Smooth muscle cell of the brain vasculature (primary cell): ENCODE results near the gene CGB8.
"Not testable (repeated sequence)": the region's sequence is repeated elsewhere in the genome, so short reads cannot be mapped to it uniquely, and the experiment has no call there.

Source experiments
- DNase-seq: peaks from one replicate; pipeline ENCODE4 v3.0.0-alpha.2; 2012; ENCODE audit warnings: low read depth, low spot score

CGB8 gene

DNA sequence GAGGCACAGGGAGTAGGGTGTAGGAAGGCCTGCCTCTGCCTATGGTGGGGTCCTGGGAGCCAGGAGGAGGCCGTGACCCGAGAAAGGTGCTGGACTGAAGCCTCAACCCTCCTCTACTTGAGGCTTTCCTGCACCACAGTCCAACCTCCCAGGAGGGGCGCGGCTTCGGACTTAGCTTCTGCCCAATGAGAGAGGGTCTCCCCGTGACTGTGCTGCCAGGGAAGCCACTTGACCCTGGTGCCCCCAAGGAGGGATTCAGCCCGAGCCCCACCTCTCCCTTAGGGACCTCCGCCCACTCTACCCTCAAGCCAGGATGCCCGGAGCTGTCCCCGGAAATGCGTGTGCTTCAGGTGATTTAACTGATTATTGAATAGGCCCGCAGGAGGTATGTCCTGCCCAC, at the start of gene CGB8:
Gene CGB8 (minus strand): TSS at position 101 of the 400 bp plus-strand sequence. CDS start 372 bp downstream, outside the sequence.
- DNase-seq, result not testable (repeated sequence)

DNA sequence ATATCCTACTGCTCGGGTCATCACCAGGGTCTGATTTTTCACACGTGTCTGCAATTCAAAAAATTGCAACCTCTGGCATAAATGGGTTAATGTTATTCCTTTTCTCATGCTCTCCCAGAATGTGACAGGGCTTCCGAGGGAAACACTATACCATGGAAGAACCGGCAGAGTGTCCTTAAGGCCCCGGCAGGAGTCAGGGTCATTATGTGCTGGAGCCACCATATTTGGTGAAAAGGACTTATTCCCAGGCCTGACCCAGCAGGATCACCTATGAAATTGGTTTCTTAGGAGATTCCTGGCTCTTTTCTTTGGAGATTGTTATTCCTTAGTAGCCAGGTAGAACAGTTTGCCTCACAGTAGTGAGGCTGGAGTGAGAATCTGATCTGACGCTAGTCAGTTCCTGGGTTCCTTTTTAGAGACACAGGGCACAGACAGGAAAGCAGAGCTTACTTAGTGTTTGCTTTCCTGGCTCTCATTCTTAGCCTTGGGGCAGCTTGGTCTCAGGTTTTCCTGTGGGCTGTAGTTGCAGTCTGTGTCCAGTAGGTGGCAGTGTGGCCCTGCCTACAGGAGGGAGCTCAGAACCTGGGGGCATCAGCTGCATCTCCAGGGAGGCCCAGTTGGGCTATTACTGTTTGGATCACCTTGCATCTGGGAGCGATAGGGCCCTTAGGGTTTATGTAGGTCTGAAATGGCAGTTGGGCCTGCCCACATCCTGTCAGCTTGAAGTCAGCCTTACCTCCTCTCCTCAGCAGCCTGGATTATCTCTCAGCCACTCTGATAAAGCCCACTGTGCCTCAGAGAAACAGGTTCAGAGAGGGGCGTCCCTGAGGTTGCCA, 48.8 kb upstream of the CGB8 start:
- peak; percentile 33 for DNase-seq

DNA sequence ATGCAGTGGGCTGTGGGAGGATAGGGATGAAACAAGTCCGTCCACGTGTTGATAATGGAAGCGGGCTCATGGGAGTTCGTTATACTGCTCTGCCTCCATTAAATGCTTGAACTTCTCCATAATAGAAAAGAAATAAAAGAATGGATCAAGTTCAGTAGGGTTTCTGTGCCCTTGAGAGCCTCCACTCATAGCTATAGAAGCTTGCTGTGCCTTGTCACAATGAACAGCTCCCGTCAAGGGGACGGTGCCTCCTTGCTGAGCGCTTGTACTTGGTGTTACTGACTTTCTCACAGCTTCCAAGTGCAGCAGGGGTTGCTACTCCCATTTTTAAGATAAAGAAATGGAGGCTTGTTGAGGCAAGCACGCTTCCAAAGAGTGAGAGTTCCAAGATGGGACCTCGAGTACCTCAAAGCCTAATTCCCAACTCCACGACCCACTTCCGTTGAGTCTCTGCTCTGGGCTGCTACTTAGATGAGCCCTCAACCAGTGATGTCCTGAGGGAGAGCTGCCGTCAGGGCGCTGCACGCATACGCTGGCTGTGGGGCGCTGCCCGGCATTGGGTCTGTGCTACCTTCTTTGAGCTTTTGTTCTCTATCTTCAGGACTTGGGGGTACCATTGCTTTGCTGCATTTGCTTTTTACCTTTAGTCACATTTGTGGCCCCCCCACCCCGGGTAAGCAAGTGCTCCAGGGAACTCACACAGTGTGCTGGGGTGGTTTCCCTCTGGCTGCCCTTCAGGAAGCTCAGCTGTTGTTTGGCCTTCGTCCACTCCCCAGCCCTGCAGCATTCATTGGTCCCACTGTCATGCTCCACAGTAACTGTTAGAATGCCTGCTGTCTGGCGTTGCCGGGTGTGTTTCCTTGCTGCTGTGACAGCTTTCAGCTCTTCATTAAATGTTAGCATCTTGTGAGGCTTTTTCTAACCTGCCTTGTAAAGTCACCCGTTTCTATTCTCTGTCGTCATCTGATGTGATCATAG, 45.9 kb upstream of the CGB8 start:
- no peak for DNase-seq

DNA sequence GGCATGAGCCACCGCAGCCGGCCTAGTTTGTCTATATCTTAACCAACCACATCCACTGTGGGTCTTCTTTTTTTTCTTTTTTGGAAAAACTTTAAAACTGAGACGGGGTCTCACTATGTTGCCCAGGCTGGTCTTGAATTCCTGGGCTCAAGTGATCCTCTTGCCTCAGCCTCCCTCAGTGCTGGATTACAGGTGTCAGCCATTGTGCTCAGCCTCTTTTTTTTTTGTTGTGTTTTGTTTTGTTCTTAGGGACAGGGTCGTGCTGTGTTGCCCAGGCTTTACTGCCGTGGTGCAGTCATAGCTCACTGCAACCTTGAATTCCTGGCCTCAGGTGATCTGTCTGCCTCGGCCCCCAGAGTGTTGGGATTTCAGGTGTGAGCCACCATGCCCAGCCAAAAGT, 43.8 kb upstream of the CGB8 start:
- DNase-seq, result no peak

DNA sequence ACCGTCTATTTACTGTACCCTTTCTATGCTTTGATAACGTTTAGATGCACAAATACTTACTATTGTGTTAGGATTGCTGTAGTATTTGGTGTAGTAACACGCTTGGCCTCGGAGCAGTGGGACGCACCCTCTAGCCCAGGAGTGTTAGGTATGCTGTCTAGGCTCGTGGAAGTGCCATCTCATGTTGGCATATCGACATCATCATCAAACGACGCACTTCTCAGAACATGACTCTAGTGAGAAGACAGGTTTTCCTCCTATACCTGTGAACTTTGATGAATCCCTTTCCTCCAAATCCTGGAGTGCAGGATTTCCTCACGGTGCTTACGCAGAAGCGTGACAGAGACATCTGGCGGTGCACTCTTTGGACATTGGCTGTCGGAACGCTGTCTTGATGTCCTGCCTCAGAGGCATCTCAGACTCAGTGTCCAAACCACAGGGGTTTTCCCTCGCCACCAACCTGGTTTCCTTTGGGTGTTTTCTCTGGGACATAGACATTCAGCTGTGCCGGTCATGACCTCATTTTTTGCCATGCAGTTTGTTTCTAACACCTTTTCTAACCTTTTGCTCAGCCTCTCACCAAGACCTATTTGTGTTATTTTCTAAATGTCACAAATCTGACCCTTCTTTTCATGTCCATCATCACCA, 42.6 kb upstream of the CGB8 start:
- no peak for DNase-seq

DNA sequence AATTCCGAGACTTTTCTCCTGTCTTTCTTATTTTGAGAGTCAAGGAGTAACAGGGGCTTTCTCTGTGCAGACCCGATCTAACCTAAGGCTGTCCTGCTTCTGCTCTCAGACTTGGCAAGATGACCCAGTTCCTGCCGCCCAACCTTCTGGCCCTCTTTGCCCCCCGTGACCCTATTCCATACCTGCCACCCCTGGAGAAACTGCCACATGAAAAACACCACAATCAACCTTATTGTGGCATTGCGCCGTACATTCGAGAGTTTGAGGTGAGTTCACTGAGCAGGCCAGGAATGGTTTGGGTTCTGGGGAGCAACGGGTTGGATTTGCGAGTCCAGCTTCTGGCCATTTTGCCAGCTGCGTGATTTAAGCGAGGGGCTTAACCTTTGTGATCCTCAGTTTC, 37.4 kb upstream of the CGB8 start:
- DNase-seq, result no peak

DNA sequence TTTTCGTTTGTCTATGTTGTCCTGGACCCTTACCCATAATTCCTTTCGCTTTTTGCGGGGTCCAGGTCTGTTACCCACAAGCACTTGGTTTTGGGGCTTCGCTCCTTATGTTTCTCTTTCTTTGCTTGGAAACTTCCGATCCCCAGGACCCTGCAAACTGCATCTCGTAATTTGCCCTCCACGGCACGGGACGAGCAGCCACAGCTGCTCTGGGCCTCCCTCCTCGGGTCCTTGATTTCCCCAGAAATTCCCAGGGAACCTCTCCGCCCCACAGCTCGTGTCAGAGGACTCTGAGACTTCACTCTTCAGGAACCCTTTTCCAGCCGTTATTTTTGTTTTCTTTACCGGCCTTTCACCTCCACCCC, 36.9 kb upstream of the CGB8 start:
- no peak for DNase-seq

DNA sequence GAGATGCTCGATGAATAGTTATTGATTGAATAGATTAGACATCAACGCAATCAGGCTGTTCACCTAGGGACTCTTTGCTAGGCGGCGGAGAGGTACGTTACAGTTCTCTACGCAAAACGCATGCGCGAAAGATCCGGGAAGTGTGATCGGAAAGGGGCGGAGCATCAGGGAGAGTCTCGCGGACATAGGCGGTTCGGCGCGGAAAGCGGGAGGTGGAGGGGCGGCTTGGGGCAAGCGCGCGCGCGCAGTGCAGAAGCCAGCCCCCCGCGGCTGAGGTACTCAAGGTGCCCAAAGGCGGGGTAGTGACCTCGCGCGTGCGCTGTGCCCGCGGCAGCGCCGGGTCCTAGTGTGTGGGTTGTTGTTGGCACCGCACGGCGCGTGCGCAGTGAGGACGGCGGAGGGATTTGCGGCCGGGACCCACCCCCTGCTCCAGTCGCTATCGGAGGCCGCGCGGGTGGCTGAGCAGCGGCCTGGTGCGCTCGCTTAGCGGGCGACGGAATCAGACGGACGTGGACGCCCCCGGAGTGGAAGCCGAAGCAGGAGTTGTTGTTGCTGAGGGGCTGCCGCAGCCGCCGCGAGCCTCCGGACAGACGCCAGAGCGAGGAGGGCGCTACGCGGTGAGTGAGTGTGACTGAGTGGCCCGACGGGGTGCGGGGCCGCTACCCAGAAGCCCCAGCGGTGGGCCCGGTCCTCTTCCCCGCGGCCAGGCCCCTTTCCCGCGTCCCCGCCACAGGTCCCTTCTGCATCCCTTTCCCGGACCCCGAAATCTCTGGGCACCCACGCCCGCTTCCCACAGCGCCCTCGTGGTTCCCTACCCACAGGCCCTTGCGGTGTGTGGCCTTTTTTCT, 36.3 kb upstream of the CGB8 start, which contains the start of gene SNRNP70:
Gene SNRNP70 (plus strand): TSS at position 432 of the 848 bp plus-strand sequence. CDS start 964 bp downstream, outside the sequence.
- DNase-seq, result peak; percentile 99

DNA sequence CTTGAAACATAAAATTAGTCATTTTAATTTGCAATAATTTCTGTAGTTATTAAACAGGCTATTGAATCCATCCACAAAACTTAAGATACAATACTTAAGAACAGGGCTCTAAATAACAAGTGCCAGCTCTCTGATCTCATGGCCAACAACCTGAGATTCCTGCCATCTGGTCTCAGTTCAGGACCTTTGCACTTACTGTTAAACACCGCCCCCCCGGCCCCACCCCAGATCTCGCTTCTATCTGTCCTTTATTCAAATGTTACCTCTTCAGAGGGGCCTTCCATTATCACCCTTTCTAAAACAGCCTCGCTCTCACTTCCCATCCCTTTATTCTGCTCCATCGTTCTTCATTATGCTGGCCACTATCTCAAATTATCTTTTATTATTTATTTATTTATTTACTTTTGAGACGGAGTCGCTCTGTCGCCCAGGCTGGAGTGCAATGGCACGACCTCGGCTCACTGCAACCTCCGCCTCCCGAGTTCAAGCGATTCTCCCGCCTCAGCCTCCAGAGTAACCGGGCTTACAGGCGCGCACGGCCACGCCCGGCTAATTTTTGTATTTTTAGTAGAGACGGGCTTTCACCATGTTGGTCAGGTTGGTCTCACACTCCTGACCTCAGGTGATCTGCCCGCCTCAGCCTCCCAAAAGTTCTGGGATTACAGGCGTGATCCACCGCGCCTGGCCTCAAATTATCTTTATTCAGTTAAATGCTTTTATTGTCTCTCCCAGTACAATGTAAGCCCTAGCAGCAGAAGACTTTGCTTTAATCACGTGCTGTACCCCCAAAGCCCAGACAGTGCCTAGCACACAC, 35.5 kb upstream of the CGB8 start:
- no peak for DNase-seq

DNA sequence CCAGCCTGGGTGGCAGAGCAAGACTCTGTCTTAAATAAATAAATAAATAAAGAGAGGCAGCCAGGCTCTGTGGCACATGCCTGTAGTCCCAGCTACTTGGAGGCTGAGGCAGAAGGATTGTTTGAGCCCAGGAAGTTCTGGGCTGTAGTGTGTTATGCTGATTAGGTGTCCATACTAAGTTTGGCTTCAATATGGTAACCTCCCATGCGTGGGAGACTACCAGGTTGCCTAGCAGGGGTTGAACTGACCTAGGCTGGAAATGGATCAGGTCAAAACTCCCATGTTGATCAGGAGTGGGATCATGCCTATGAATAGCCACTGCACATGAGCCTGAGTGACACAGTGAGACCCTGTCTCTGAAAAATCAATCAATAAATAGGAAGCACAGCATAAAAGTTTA, 32.4 kb upstream of the CGB8 start:
- DNase-seq, result no peak

DNA sequence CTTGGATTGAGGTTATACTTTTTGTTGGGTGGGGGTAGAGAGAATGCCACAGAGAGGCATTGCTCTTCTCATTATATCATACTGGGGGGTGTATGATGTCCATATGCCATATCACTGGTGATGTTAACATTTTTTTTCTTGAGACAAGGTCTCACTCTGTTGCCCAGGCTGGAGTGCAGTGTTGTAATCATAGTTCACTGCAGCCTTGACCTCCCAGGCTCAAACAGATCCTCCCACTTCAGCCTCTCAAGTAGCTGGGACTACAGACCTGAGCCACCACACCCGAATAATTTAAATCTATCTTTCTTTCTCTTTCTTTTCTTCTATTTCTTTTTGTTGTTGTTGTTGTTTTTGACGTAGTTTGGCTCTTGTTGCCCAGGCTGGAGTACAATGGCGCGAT, 31.5 kb upstream of the CGB8 start:
- DNase-seq, result no peak

DNA sequence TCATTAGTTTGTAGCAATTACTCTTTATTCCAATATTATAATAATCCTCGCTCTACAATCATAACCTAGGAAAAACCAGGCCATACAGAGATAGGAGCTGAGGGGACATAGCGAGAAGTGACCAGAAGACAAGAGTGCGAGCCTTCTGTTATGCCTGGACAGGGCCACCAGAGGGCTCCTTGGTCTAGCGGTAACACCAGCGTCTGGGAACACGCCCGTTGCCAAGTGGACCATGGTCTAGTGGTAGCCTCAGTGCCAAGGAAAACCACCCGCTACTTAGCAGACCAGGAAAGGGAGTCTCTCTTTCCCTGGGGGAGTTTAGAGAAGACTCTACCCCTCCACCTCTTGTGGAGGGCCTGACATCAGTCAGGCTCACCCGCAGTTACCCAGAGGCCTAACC, 26.0 kb upstream of the CGB8 start:
- DNase-seq, result not testable (repeated sequence)

DNA sequence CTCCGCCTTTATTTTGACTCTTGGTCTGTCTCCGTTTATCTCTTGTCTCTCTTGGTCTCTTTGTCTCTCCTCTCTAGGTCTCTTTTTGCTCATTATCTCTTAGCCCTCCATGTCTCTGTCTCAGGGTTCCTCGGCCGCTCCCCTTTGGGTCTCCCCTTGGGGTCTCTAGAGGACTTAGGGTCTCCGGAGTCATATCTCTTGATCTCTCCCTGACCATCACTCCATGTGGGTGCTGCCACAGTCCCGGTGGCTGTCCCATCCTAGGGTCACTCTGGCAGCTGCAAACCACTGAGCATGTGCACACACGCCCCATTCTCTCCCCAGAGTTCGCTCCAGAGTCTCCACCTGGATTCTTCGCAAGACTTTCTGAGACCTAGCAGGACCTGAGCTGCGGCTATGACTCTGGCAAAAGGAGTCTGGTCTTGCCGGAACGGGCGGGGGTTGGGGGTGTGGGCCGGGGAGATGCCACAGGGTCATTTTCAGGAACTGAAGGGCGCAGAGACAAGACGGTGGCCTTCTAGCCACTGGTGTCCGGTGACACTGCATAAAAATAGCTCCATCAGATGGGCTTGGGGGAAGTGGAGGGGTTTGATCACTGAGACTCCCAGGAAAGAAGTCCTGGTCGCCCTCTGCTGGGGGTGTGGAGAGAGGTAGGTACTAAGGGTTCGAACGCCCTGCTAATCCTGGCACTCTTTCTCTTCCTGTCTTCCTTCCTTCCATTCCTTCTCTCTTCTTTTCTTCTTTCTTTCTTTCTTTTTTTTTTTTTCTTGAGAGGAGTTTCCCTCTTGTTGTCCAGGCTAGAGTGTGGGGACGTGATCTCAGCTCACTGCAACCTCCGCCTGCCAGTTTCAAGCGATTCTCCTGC, 24.8 kb upstream of the CGB8 start:
- no peak for DNase-seq

DNA sequence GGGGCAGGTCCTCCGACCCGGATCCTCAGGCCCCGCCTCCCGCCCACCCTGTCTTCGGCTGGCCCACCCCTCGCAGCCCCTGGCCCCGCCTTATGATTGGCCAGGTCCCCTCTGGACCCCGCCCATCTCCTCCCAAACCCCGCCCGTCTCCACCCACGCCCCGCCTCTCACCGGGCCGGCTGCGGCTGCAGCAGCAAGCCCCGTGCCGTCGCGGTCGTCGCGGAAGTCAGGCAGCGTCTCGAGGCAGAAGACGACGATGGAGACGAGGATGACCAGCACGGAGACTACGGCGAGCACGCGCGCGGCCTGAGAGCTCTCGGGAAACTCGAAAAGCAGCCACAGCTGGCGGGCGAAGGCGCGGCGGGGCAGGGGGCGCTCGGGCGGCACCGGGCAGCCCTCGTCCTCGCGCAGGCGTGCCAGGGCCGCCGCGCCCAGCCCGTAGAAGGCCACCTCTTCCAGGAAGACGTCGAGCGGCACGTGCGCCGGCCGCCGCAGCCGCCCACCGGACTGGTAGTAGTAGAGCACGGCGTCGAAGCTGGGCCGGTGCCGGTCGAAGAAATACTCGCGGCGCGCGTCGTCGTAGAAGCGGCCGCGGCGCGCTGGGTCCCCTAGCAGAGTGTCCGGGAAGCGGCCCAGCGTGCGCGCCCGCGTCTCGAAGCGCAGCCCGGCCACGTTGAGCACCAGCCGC, 23.1 kb upstream of the CGB8 start:
- no peak for DNase-seq

DNA sequence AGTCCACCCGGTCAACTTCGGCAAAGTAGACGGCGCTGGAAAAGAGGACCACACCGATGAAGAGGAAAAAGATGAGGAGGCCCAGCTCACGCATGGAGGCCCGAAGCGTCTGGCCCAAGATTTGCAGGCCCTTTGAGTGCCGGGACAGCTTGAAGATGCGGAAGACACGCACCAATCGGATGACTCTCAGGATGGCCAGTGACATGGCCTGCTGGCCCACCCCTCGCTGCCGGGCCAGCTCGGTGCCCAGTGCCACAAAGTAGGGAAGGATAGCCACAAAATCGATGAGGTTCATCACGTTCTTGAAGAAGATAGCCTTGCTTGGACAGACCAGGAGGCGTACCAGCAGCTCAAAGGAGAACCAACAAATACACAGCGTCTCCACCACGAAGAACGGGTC, 21.5 kb upstream of the CGB8 start:
- DNase-seq, result no peak

DNA sequence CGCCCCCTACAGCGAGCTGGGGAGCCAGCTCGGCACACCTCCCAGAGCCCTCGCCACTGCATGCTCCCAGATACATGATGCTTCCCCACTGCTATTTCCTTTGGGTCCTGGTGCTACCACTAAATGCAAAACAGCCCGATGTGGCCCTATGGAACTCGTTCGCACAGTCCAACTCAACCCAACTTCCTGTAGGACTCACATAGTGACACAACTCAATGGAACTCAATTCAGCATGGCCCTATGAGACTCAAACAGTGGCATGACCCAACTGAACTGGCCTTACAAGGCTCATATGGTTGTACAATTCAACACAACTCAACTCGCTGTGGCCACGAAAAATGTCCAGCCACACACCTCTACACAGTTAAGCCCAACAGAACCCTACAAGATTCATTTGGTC, 20.1 kb upstream of the CGB8 start:
- no peak for DNase-seq

DNA sequence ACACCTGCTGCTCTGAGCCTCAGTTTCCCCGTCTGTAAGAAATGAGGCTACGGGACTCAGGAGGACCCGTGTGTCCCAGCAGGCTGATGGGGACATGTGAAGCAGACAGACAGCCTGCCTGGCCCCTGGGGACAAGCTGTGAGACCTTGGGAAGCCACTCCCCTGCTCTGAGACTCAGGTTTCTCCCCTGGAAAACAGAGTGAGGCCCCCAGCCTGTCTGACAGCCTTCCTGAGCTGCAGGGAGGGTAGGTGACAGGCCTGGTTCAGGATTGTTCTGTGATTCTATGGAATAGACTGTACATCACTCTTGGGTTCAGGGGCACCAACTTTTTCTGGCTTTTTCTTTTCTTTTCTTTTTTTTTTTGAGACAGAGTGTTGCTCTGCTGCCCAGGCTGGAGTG, 18.6 kb upstream of the CGB8 start:
- no peak for DNase-seq

DNA sequence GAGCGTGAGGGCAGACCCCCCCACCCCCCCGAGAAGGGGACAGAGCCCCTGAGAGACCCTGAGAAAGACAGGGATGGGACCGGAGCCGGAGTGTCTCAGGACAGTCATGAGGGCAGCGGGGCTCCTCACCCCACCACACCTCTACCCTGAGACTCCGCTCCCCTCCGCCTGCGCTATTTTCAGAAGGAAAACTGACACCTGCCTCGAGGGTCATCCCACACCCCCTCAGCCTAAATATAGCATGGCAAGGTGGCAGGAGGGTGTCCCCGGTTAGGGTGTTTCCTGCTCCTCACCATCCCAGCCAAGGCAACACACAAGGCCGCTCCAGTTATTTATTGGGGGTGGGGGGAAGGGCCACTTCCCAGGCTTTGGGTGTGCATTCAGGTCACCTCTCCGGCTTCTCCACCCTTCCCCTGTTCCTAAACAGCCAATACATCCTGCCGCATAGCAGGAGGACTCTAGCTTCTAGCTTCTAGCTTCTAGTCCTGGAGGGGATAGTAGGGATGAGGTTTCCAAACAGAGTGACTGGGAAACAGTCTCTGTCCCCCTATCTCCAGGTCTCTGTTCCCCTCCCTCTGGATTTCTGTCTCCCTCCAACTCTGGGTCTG, 17.1 kb upstream of the CGB8 start:
- no peak for DNase-seq
